ENCODE measurements around the gene GLRX3. TPM values are rescaled to one million over a fixed set of nuclear protein-coding genes. Genes with fewer than 3 reads are reported as not detected.
A peak's percentile ranks its signal among the peaks of the same experiment; 100 is the strongest.

GLRX3 gene
- polyA plus RNA-seq, 1 donor from 2014 or later, result 118 TPM

GRCh38 chr10:130194991-130195645 is 58.9 kb downstream of the GLRX3 start:
- Histone ChIP-seq H3K36me3 (ENCODE audit: insufficient read depth, low read length) (no peaks in the 10 kb centered on the region), H2AFZ (ENCODE audit: low read depth, low read length) (no peak overlapping the region), H3K79me2 (replicated peaks; ENCODE audit: insufficient read depth, low read length) (no peaks in the 10 kb centered on the region), H3K9me3 (ENCODE audit: low read length) (no peaks in the 10 kb centered on the region), H3K9me2 (ENCODE audit: insufficient read depth, low read length) (no peaks in the 10 kb centered on the region), H3K9ac (ENCODE audit: low read length) (no peak overlapping the region), H3F3A (ENCODE audit: insufficient read depth, low read length, poor library complexity, severe bottlenecking) (no peaks in the 10 kb centered on the region), H4K20me1 (ENCODE audit: insufficient read depth) (no peaks in the 10 kb centered on the region), H3K27ac (ENCODE audit: low read length) (no peak overlapping the region), H3K27me3 (ENCODE audit: insufficient read depth, low read depth, low read length) (no peaks in the 10 kb centered on the region), H3K4me3 (ENCODE audit: low read length) (no peak overlapping the region), H3K4me2 (ENCODE audit: low read length) (no peak overlapping the region)
- TF ChIP-seq EZH2 (IDR thresholded peaks at IDR 0.05; ENCODE audit: borderline replicate concordance, insufficient read depth, low read length, poor library complexity, severe bottlenecking) (no peak), RAD21 (conservative IDR thresholded peaks at IDR 0.05) (no peak)

GRCh38 chr10:130195746-130196294 is 59.6 kb downstream of the GLRX3 start:
- Histone ChIP-seq H2AFZ (ENCODE audit: low read depth, low read length) (no peak overlapping the region), H4K20me1 (ENCODE audit: insufficient read depth) (no peaks in the 10 kb centered on the region), H3K79me2 (replicated peaks; ENCODE audit: insufficient read depth, low read length) (no peaks in the 10 kb centered on the region), H3F3A (ENCODE audit: insufficient read depth, low read length, poor library complexity, severe bottlenecking) (no peaks in the 10 kb centered on the region), H3K9me3 (ENCODE audit: low read length) (no peaks in the 10 kb centered on the region), H3K4me3 (ENCODE audit: low read length) (no peak overlapping the region), H3K36me3 (ENCODE audit: insufficient read depth, low read length) (no peaks in the 10 kb centered on the region), H3K27me3 (ENCODE audit: insufficient read depth, low read depth, low read length) (no peaks in the 10 kb centered on the region), H3K9me2 (ENCODE audit: insufficient read depth, low read length) (no peaks in the 10 kb centered on the region), H3K9ac (ENCODE audit: low read length) (peak overlapping the region; percentile 63), H3K27ac (ENCODE audit: low read length) (peak overlapping the region; percentile 71), H3K4me2 (ENCODE audit: low read length) (no peak overlapping the region)
- TF ChIP-seq SMC3 (conservative IDR thresholded peaks at IDR 0.05; ENCODE audit: poor library complexity), result no peak
- TF ChIP-seq RAD21 (conservative IDR thresholded peaks at IDR 0.05), result no peak
- TF ChIP-seq EZH2 (IDR thresholded peaks at IDR 0.05; ENCODE audit: borderline replicate concordance, insufficient read depth, low read length, poor library complexity, severe bottlenecking), result no peak
- no peak for TF ChIP-seq MXI1 (conservative IDR thresholded peaks at IDR 0.05; ENCODE audit: poor library complexity, severe bottlenecking)
- TF ChIP-seq REST (IDR thresholded peaks at IDR 0.05; ENCODE audit: borderline replicate concordance), result no peak
- TF ChIP-seq EP300 (conservative IDR thresholded peaks at IDR 0.05; ENCODE audit: poor library complexity, severe bottlenecking), result no peak
- no peak for TF ChIP-seq TAF1 (IDR thresholded peaks at IDR 0.05; ENCODE audit: low read depth)
- no peak for TF ChIP-seq POLR2AphosphoS5 (IDR thresholded peaks at IDR 0.05)
- no peak for TF ChIP-seq CTCF (IDR thresholded peaks at IDR 0.05; ENCODE audit: poor library complexity, severe bottlenecking)

Measured in neural cell (in vitro differentiated cells).